Adrenal gland (tissue), 5 donors: ENCODE data around the gene OR1F1.

Source experiments
- POLR2A ChIP-seq, 2 donors: fragments of 450-650 bp; IDR thresholded peaks; one replicate each; pipeline ENCODE4 v1.6.1; 2017; ENCODE audit warnings: antibody characterized with exemption in 2 of 2, mild to moderate bottlenecking in 2 of 2, moderate library complexity in 1 of 2
- TF ChIP-seq, protein P1 (sequence below), 6 experiments: fragments of 450-650 bp in 4 of 6; fragments of 200-600 bp in 2 of 6; sonication (generic) in 1 of 6; IDR thresholded peaks; 1 replicate in 5 of 6; 2 replicates in 1 of 6; pipeline versions ENCODE4 v1.5.1 to v1.8.0; 2016 to 2021; ENCODE audit warnings: antibody characterized with exemption in 6 of 6, mild to moderate bottlenecking in 2 of 6, moderate library complexity in 1 of 6
- donor health status: DM: no; HTN: no; CAD: no.

DNA sequence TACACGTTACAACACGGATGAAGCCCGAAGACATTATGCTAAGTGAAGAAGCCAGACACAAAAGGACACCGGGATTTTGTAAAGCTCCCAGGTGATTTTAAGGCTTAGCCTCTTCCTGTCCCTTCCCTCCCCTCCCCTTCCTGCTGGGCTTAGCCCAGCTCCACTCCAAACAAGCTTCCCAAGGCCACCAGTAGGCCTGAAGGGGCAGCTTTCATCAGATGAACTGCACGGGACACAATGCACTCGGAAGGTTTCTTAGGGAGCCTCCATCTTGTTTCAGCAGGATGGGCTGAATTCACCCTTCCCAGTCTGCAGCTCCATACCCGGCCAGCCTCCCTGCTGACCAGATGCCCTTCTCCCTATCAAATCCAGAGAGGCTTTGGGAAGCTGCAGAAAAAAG is 58.0 kb downstream of the OR1F1 start:
- TF ChIP-seq, protein P1, sequence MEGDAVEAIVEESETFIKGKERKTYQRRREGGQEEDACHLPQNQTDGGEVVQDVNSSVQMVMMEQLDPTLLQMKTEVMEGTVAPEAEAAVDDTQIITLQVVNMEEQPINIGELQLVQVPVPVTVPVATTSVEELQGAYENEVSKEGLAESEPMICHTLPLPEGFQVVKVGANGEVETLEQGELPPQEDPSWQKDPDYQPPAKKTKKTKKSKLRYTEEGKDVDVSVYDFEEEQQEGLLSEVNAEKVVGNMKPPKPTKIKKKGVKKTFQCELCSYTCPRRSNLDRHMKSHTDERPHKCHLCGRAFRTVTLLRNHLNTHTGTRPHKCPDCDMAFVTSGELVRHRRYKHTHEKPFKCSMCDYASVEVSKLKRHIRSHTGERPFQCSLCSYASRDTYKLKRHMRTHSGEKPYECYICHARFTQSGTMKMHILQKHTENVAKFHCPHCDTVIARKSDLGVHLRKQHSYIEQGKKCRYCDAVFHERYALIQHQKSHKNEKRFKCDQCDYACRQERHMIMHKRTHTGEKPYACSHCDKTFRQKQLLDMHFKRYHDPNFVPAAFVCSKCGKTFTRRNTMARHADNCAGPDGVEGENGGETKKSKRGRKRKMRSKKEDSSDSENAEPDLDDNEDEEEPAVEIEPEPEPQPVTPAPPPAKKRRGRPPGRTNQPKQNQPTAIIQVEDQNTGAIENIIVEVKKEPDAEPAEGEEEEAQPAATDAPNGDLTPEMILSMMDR (IDR thresholded peaks at IDR 0.05), result no peak
- no peak for TF ChIP-seq POLR2A (IDR thresholded peaks at IDR 0.05)
